Stimulated activated CD4-positive, alpha-beta T cell treated with anti-CD3 and anti-CD28 coated beads, Interleukin-1b, Interleukin-23, amount 100 ng/mL, for 1 hour (primary cell): Measurements from ENCODE around the gene FBXO31.

Experiments
- DNase-seq, 2 donors: peaks; one replicate each; pipeline ENCODE4 v3.0.0-alpha.2; 2020; ENCODE audit warnings: low read depth in 2 of 2

FBXO31 gene

DNA sequence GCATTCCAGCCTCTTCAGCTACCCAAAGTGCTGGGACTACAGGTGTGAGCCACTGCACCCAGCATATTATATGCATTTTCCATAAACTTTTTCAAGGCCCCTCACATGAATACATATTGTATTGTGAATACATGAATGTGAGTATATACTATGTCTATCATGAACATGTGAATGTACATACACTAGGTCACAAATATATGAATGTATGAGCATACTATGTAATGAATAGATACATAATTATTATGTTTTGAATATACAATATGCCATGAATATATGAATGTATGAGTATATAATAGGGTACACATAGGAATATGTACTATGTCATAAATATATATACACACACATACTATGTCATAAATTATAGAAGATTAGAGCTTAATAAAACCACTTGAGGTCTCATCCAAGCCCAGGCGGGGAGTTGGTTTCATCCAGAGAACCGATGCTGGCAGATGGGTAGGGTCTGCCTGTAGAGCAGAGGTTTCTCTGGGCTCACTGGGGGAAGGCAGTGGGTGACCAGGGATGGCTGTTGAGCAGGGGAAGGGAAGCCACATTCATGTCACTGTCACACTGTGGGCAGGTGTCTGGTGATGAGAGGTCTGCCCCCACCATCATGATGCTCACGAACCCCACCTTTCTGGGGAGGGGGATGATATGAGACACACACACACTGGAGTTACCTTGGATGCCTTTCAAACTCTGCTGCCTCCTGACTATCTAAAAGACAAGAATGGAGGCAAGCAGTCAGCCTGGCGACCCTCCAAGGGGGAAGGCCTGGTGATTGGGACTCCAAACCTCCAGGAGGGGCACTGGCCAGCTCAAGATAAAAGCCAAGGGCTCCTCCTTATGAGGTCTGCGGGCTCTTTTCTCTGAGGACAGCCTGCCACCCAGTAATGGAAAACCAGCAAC, 73.7 kb downstream of the FBXO31 start:
- no peak for DNase-seq

DNA sequence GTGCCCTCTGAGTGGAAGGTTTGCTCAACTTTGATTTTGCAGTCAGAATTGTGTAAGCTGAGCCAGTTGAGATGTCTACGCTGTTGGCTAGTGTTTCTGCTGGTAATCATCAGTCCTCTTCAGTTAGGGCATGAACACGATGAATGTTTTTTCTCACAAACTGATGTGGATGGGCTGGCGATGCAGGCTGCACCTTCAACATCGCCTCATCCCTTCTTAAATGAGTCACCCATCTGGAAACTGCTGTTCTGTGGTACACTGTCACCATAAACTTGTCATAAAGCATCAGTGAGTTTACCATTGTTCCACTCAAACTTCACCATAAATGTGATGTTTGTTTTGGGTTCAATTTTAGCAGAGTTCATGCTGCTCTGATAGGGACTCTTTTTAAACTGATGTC, 74.8 kb downstream of the FBXO31 start:
- no peak for DNase-seq

DNA sequence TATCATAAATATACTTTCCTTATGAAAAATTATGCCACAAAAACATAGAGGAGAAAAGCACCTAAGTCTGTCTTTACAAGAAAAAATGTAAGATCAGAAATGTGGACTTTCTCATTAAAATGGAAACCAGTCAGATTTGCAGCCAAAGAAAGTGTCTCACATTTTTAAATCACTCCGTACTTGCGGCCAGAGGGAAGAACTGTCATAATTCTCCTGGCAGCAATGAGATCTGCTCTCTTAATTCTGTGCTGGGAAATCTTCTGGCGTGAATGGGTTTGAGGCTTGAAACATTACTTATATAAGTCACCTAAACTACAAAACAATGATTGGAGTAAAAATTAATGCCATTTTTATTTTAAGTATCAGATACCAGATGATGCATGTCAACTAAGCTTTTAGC, 77.1 kb downstream of the FBXO31 start:
- no peak for DNase-seq

DNA sequence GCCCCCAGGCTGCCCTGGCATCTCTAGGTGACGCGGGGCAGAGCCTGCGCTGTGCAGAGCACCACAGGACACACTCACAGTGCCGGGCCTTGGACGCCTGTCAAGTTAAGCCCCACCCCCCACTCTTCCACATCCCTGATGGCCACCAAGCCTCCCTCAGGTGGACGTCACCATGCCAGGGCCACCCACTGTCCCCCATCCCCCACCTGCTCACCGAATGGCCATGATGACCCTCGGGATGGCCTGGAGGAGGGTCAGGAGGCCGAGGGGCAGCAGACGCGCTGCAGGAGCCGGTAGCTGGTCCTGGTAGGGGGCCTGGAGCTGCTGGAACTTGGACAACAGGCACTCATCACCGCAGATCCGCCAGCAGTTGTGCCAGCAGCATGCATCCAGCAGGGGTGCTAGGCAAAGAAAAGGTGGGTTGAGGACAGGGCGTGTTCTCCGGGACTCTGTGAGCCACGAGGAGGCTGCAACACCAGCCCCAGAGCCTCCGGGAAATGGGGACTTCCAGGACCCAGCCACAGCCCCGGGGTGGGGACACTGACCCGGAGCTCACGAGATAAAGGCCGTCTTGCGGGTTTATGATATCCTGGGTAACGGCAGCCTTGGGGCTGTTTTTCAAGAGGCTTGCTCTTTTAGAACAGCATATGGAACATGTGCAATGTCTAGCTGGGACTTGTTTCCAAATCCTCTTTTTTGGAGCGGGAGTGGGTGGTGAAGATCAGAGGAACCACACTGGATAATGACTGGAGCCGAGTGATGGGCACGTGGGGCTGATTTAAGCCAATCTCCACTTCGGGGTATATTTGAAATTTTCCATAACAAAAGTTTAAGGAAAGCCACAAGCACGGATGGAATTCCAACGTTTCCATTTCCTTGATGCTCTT, 77.8 kb downstream of the FBXO31 start:
- DNase-seq: no peak

DNA sequence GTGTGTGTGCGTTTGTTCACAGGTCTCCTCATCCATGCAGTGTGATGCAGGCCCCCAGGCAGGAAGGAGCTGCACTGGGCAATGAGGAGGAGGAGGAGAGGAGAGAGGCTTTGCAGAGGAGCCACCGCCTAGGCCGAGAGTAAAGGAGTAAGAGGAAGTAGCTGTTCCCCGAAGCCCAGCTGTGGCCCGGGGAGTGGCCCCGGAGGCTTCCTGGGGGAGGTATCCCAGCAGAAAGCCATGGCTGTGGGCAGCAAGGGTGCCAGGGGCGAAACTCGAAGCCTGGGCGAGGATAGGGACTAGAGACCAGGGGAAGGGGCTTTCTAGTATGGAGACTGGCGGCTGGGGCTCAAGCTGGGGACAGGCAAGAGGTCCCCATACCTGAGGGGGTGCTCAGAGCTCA, 78.6 kb downstream of the FBXO31 start:
- no peak for DNase-seq

DNA sequence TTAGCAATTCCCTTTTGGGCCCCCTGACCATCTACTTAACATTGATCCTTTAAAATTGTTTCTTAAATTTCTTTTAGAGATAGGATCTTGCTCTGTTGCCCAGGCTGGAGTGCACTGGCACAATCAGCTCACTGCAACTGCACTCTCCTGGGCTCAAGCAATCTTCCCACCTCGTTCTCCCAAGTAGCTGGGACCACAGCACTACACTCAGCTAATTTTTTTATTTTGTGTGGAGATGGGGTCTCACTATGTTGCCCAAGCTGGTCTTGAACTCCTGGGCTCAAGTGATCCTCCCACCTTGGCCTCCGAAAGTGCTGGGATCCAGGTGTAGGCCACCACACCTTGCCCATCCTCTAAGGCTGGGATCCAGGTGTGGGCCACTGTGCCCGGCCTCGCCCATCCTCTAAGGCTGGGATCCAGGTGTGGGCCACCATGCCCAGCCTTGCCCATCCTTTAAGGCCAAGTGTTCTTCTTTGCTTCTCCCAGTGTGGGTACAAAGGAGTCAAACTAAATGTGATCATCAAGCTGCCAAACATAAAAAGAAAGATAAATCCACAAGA, 79.5 kb downstream of the FBXO31 start:
- DNase-seq: no peak

DNA sequence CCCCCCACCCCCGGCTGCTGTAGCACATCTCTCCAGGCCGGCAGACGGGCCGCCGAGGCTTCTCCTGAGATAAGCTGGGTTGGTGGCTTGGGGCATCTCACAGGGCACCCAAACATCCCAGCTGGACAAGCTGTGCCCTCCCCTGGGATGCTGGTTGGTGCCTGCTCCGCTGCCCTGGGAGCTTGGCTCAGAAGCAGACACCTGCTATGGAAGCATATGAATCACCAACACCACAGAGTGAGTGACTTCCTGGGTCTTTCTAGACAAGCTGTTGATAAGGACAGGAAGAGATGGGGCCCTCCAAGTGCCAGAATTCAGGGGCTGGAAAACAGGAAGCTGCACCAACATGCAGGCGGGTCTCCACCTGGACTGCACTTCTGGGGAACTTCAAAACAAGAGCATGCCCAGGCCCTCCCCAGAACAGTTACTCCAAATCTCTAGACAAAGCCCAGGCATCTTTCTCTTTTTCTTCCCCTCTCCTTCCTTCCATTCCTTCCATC, 80.1 kb downstream of the FBXO31 start:
- DNase-seq: no peak

DNA sequence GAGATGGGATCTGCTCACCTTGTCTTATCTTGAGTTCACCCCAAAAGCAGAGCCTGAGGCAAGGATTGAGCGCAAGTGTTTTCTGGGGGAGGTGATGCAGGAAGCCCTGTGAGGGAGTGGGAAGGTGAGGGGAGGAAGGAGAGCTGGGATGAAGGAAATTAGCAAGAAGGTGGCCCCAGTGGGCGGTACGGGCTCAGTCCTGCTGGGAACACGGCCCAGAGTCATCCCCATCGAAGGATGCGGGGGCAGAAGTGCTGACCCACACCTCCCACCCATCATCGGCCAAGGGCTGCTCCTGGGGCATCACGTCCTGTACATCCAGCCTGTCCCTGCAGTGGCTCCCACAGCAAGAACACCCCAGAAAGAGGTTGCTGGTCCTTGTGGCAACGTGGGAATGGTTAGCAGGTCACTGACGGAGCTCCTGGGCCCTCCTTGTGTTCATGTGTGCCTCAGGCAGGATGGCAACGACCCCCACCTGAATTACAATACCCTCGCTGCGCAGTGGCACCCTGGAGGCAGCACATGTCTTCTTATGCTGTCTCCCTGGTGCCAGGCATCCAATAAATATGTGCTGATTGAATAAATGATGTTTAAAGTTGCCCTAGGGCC, 84.6 kb downstream of the FBXO31 start:
- no peak for DNase-seq

DNA sequence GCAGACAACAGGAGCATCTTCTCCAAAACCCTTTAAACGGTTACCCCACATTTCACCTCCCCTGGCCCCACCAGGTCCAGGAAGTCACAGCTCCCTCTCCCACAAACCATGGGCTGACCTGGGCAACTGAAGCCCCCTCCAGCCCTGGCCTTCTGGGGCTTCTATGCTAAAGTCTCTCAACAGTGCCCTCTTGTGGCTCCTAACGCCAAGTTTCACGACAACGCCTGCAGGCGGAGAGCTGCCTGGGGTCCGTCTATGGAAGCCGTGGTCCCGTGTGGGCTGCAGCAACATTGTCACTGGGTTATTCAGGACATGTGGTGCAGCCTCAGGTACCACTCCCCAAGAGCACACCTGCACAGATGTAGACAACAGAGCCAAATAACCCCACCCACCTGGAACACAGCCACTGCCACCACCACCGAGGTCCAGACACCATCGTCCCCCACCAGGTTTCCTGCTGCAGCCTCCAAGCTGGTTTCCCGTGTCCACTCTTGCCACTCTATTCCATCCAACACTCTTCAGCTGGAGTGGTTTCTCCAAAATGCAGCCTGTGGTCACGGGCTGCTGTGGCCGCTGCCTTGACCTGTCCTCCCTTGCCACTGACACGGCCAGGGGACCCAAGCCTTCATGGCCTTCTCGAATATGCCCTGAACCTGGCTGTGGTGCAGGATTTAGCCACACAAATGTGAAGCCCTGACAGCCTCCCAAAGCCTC, 85.5 kb downstream of the FBXO31 start:
- peak in 1 of 2 donors; percentile 13 for DNase-seq

DNA sequence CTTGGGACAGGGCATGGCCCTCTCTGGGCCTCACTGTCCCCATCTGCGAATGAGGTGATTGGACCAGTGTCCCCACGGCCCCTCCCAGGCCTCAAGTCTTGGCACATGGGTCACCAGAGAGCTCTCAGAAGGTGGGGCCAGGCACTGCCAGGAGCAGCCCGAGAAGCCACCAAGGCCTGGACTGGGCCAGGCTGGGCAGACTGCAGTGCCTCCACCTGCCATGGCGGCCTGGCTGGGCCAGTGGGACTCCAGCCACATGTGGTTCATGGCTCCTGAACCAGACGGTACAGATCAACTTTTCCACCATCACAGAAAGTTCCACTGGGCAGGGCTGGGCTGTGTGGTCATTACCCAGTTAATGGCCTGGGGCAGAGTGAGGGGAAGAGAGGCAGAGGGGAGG, 86.2 kb downstream of the FBXO31 start:
- DNase-seq: no peak

DNA sequence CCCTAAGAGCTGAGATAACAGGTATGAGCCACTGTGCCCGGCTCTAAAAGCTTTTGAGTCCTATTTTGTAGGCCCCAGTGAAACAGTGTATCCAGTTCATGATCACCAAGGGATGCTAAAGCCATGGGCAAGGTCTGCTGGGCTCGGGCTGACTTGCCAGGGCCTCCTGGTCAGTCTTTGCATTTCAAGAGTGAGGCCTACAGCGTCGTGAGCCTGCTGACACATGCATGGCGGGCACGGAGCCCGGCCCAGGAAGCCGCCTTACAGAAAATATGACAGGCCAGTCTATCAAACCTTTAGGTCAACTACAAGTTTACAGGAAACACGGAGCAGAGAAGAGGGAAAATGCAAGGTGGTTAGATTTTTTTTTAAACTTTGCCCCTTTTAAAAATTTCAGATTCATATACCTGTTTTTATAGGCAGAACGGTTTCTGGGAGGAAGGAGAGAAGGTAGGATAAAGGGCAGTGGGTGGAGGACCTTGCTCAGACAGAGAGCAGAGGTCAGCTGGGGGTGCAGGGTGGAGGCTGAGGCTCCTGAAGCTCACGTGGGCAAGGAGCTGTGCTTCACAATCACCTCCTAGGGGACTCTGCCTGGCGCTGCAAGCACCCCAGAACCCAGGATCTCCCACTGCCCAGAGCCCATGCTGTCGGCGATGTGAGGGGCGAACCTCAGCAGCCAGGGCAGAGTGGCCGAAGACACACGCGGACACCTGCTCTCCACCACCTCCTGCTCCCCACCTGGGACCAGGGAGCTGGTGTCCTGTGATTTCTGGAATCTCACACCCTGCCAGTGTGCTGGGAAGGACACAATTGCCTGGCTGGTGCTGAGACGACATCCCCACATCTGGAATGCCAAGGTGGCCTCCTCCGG, 87.7 kb downstream of the FBXO31 start:
- DNase-seq: no peak

DNA sequence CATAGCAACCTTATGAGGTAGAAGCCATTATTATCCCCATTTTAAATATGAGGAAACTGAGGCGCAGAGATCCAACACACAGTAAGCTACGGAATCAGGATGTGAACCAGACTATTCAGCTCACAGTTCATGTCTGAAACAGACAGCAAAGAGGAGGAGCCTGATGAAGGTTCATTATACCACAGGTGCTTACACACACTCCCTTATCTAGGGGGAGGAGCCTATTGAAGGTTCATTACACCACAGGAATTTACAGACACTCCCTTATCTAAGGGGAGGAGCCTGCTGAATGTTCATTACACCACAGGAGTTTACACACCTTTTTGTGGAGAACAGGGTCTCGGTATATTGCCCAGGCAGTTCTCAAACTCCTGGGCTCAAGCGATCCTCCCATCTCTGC, 88.3 kb downstream of the FBXO31 start:
- no peak for DNase-seq

DNA sequence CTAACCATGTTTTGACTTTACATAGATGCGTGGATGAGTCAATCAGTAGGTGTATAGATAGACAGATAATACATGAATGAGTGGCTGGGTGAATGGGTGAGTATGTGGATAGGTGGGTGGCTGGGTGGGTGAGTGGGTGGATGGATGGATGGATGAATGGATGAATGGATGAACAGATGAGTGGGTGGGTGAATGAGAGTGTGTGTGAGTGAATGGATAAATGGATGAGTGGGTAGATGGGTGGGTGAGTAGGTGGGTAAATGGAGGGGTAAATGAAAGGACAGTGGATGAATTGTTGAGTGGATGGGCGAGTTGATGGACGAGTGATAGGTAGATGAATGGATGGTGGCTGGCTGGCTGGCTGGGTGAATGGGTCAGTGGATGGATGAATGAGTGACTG, 89.6 kb downstream of the FBXO31 start:
- DNase-seq: no peak

DNA sequence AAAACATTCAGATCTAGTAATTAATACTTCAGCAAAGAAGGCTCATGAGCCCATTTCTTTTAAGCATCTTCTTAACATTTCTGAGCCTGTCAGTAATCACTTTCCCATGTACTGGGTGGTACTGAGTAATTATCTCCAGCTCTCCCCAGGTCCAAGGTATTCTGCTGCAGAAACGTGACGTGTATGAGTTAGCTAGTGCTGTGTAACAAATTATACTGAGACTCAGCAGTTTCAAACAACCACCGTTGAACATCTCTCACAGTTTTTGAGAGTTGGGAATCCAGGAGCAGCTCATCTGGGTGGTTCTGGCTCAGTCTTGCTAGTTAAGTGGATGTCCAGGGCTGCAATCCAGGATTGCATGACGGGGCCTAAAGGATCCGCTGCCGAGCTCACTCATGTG, 91.6 kb downstream of the FBXO31 start:
- no peak for DNase-seq

DNA sequence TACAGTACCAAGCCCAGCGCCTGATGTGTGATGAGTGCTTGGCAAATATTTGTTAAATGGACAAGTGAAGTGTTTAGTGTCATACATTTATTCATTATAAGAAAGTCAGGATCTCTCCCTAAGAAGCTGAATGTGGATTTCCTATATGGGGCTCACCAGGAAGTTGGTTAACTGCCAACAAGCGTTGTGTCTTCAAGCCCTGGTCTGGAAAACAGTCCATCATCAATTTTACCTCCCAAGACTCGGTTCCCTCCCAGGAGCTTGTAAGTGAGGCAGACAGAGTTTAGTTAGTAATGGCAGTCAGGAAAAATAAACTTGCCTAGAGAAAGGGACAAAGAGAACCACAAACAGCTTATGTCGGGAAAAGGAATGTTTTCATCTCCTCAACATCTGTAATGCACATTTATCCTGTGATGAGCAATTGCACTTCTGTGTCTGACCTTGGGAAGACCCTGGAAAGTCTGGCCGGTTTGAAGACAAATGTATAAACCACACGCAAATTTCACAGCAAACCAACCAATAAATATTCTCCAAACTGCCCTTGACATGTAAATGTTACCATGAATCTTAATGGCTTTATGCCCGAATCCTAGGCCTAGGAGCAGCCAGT, 94.7 kb downstream of the FBXO31 start:
- DNase-seq: no peak

DNA sequence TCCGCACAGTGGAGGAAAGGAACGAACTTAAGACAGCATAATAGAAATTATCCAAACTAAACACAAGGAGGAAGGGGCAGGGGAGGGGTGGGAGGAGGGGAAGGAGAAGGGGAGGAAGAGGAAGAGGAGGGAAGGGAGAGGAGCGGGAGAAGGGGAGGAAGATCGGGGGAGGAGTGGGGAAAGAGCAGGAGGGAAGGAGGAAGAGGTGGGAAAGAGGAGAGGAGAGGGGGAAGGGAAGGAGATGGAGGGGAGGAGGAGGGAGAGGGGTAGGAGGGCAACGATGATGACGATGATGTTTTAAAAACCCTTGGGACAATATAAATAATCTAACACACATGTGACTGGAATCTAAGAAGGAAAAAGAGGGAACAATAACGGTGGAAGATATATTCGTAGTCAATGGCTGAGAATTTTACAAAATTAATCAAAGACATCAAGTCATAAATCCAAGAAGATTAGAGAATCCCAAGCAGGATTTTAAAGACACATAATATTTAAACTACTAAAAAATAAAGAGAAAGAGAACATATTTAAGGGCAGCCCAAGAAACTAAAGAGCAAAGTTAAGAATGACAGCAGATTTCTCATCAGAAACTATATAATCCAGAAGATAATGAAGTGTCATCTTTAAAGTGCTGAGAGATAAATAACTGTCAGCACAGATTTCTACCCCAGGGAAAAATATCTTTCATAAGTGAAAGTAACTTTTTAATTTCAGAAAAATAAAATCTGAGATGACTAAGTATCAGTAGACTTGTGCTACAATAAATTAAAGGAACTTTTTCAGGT, 96.5 kb downstream of the FBXO31 start:
- no peak for DNase-seq

DNA sequence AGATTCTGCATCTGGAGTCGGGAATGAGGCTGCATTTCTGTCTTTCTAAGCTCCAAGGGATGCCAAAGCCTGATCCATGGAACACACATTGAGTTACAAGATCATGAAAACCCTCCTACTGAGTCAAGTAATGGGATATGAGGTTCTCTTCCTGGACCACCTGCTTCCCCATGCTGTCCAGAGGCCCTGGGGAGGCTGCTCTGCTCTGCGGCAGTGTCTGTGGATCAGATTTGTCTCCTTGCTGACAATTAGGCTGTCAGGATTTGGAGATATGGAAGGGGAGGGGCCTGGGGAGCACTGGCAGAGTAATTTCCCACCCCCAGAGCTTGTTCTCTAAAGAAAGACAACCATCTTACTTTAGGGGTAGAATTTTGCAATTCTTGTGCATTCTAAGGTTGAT, 99.4 kb downstream of the FBXO31 start:
- DNase-seq: no peak

DNA sequence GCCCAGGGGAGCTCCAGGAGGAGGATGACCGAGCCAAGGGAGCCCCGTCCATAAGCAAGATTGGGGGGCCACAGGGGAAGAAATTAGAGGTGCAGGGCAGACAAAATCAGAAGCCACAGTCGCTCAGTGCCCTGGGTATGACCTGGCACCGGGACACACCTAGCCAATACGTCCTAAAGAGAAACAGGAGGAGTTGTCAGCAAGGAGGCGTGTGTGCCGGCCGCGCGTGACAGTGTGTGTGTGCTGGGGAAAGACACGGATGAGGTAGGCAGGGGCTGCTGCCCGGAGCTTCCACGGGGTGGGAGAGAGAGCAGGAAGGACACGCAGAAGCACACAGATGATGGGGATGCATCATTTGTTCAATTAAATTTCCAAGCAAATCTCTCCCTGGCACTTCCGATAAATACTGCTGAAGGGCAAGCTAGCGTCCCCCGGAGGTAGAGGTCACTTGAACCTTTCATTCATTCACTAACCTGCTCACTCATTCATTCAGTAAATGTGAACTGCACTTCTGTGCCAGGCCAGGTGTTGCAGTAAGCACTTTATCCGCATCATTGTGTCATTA, 104.4 kb downstream of the FBXO31 start:
- no peak for DNase-seq
